HUDEP-2 (cell line): ENCODE measurements around the gene LRCH4.
A peak's percentile ranks its signal among the peaks of the same experiment; 100 is the strongest.

Experiments
- DNase-seq, 76 experiments: peaks; one replicate each; lab custom pipeline; 2025; ENCODE audit not compliant: unreplicated experiment in 76 of 76; lab: John Stamatoyannopoulos, UW

The LRCH4 gene

GRCh38 chr7:100583132-100584053, 2.5 kb downstream of the LRCH4 start:
- peak in 36 of 76 experiments; percentile 2 to 44 (median 22) for DNase-seq

- DNase-seq = no peak
These were observed 3.3 kb downstream of the LRCH4 start for GRCh38 chr7:100582650-100583049.

GRCh38 chr7:100582041-100582579, 3.8 kb downstream of the LRCH4 start:
- no peak for DNase-seq

GRCh38 chr7:100580466-100581283, 5.3 kb downstream of the LRCH4 start:
- no peak for DNase-seq

GRCh38 chr7:100578246-100579183, 7.4 kb downstream of the LRCH4 start:
- DNase-seq = no peak

GRCh38 chr7:100577507-100577906, 8.4 kb downstream of the LRCH4 start:
- no peak for DNase-seq

- DNase-seq = no peak
These were observed 8.8 kb downstream of the LRCH4 start for GRCh38 chr7:100577103-100577502.

GRCh38 chr7:100576384-100576993, 9.4 kb downstream of the LRCH4 start:
- no peak for DNase-seq

GRCh38 chr7:100575746-100576383, 10.1 kb downstream of the LRCH4 start:
- no peak for DNase-seq

GRCh38 chr7:100575206-100575631, 10.7 kb downstream of the LRCH4 start:
- DNase-seq = peak in 2 of 76 experiments; percentile 23 to 25

- DNase-seq = no peak
These were observed 11.3 kb downstream of the LRCH4 start for GRCh38 chr7:100574362-100575205.

- no peak for DNase-seq
These were observed 12.1 kb downstream of the LRCH4 start, which contains the start of gene SAP25 for GRCh38 chr7:100573691-100574361. Gene SAP25 (minus strand): TSS chr7:100573900. CDS start chr7:100573742, 158 bp downstream.

GRCh38 chr7:100572949-100573675, 12.8 kb downstream of the LRCH4 start:
- DNase-seq = no peak

- no peak for DNase-seq
These were observed 13.5 kb downstream of the LRCH4 start for GRCh38 chr7:100572281-100572948.

- no peak for DNase-seq
These were observed 14.2 kb downstream of the LRCH4 start for GRCh38 chr7:100571829-100572116.

GRCh38 chr7:100570954-100571828, 14.7 kb downstream of the LRCH4 start:
- DNase-seq = no peak
